NCI-H345 treated with DMSO at 0.1 percent for 48 hours (cell line): ENCODE results near the gene TRMU.
"Not testable (repeated sequence)": the region's sequence is repeated elsewhere in the genome, so short reads cannot be mapped to it uniquely, and the experiment has no call there.

ENCODE experiments used
- DNase-seq: peaks from one replicate; lab custom pipeline; 2025; ENCODE audit not compliant: unreplicated experiment; lab: John Stamatoyannopoulos, UW

TRMU gene

GRCh38 chr22:46300491-46300890, 35.0 kb upstream of the TRMU start:
- no peak for DNase-seq

GRCh38 chr22:46303347-46303965, 32.1 kb upstream of the TRMU start:
- no peak for DNase-seq

GRCh38 chr22:46308283-46308988, 27.1 kb upstream of the TRMU start:
- no peak for DNase-seq

- DNase-seq, result no peak
These were observed 25.9 kb upstream of the TRMU start for GRCh38 chr22:46309526-46310085.

GRCh38 chr22:46312056-46312455, 23.5 kb upstream of the TRMU start:
- DNase-seq, result no peak

GRCh38 chr22:46312848-46313247, 22.7 kb upstream of the TRMU start:
- DNase-seq, result not testable (repeated sequence)

- no peak for DNase-seq
These were observed 19.5 kb upstream of the TRMU start for GRCh38 chr22:46315976-46316375.

GRCh38 chr22:46317646-46318045, 17.9 kb upstream of the TRMU start:
- no peak for DNase-seq

GRCh38 chr22:46318576-46318975, 16.9 kb upstream of the TRMU start:
- DNase-seq, result no peak

- no peak for DNase-seq
These were observed 16.2 kb upstream of the TRMU start for GRCh38 chr22:46319319-46319718.

GRCh38 chr22:46320166-46320710, 15.3 kb upstream of the TRMU start:
- no peak for DNase-seq

- no peak for DNase-seq
These were observed 14.7 kb upstream of the TRMU start for GRCh38 chr22:46320716-46321386.

- no peak for DNase-seq
These were observed 12.8 kb upstream of the TRMU start for GRCh38 chr22:46322711-46323110.

GRCh38 chr22:46323162-46323561, 12.4 kb upstream of the TRMU start:
- DNase-seq, result no peak

- no peak for DNase-seq
These were observed 9.3 kb upstream of the TRMU start for GRCh38 chr22:46326066-46326680.

- DNase-seq, result no peak
These were observed 7.6 kb upstream of the TRMU start for GRCh38 chr22:46327691-46328465.

- no peak for DNase-seq
These were observed 6.7 kb upstream of the TRMU start for GRCh38 chr22:46328797-46329196.

- no peak for DNase-seq
These were observed 5.9 kb upstream of the TRMU start for GRCh38 chr22:46329616-46330015.

GRCh38 chr22:46330426-46330825, 5.1 kb upstream of the TRMU start:
- no peak for DNase-seq

- no peak for DNase-seq
These were observed 4.0 kb upstream of the TRMU start for GRCh38 chr22:46331496-46331895.
